ENCODE results near the gene TRAPPC2.

DNA sequence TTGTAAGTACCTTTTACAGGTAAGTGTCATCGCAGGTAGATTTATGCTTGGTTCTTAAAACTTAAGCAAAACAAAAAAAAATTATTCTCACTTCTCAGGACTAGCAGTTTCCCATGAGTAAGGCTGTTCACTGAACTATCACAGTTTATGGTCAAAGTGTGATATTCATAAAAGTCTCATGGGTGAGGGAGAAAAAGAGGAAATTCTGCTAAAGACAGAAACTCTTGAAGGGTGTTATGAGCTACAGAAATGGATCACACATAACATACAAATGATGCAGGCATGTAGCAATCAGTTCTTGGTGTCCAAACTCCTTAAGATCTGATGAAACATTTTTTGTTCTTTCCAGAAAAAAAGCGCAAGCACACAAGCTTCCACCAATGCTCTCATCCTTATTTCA lies 37.0 kb downstream of the TRAPPC2 start:
- TF ChIP-seq ZNF24 (IDR thresholded peaks at IDR 0.05) (no peak), KLF6 (CRISPR knock-in tag; IDR thresholded peaks at IDR 0.05; ENCODE audit: borderline replicate concordance) (no peak), EGR1 (conservative IDR thresholded peaks at IDR 0.05) (no peak), NCOR1 (IDR thresholded peaks at IDR 0.05) (no peak), EZH2 (IDR thresholded peaks at IDR 0.05; ENCODE audit: borderline replicate concordance, low read depth, low read length) (no peak), HDAC6 (IDR thresholded peaks at IDR 0.05; ENCODE audit: low read depth, low read length) (no peak), ADNP (tag; IDR thresholded peaks at IDR 0.05) (no peak), NR2C1 (IDR thresholded peaks at IDR 0.05) (no peak), NR2C1 (tag; IDR thresholded peaks at IDR 0.05) (no peak), CREBBP (IDR thresholded peaks at IDR 0.05; ENCODE audit: low read depth, low read length) (no peak), ZNF384 (IDR thresholded peaks at IDR 0.05; ENCODE audit: low read depth, low read length) (no peak)
- TF ChIP-seq, protein P1, sequence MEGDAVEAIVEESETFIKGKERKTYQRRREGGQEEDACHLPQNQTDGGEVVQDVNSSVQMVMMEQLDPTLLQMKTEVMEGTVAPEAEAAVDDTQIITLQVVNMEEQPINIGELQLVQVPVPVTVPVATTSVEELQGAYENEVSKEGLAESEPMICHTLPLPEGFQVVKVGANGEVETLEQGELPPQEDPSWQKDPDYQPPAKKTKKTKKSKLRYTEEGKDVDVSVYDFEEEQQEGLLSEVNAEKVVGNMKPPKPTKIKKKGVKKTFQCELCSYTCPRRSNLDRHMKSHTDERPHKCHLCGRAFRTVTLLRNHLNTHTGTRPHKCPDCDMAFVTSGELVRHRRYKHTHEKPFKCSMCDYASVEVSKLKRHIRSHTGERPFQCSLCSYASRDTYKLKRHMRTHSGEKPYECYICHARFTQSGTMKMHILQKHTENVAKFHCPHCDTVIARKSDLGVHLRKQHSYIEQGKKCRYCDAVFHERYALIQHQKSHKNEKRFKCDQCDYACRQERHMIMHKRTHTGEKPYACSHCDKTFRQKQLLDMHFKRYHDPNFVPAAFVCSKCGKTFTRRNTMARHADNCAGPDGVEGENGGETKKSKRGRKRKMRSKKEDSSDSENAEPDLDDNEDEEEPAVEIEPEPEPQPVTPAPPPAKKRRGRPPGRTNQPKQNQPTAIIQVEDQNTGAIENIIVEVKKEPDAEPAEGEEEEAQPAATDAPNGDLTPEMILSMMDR (IDR thresholded peaks at IDR 0.05 in 2 of 3, conservative IDR thresholded peaks at IDR 0.05 in 1 of 3; ENCODE audit: insufficient read depth in 2 of 3, low read depth in 1 of 3, low read length in 3 of 3): no peak
- TF ChIP-seq, protein P2, sequence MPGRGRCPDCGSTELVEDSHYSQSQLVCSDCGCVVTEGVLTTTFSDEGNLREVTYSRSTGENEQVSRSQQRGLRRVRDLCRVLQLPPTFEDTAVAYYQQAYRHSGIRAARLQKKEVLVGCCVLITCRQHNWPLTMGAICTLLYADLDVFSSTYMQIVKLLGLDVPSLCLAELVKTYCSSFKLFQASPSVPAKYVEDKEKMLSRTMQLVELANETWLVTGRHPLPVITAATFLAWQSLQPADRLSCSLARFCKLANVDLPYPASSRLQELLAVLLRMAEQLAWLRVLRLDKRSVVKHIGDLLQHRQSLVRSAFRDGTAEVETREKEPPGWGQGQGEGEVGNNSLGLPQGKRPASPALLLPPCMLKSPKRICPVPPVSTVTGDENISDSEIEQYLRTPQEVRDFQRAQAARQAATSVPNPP (IDR thresholded peaks at IDR 0.05; ENCODE audit: borderline replicate concordance, insufficient read depth, insufficient read length): no peak
- TF ChIP-seq, protein P3, sequence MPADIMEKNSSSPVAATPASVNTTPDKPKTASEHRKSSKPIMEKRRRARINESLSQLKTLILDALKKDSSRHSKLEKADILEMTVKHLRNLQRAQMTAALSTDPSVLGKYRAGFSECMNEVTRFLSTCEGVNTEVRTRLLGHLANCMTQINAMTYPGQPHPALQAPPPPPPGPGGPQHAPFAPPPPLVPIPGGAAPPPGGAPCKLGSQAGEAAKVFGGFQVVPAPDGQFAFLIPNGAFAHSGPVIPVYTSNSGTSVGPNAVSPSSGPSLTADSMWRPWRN (IDR thresholded peaks at IDR 0.05; ENCODE audit: low read depth): no peak
- TF ChIP-seq, protein P4, sequence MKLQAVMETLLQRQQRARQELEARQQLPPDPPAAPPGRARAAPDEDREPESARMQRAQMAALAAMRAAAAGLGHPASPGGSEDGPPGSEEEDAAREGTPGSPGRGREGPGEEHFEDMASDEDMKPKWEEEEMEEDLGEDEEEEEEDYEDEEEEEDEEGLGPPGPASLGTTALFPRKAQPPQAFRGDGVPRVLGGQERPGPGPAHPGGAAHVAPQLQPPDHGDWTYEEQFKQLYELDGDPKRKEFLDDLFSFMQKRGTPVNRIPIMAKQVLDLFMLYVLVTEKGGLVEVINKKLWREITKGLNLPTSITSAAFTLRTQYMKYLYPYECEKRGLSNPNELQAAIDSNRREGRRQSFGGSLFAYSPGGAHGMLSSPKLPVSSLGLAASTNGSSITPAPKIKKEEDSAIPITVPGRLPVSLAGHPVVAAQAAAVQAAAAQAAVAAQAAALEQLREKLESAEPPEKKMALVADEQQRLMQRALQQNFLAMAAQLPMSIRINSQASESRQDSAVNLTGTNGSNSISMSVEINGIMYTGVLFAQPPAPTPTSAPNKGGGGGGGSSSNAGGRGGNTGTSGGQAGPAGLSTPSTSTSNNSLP (IDR thresholded peaks at IDR 0.05; ENCODE audit: borderline replicate concordance, low read depth, low read length): no peak

All from K562 (cell line).